CD4-positive, CD25-positive, alpha-beta regulatory T cell (primary cell): ENCODE data around the gene SCGB1D4. TPM values are rescaled to one million over a fixed set of nuclear protein-coding genes. Genes with fewer than 3 reads are reported as not detected.

Source experiments
- ATAC-seq, 2 donors: fragments of 150-1000 bp; cut with Tn5 transposase; one replicate each; pipeline ENCODE4 v1.10.0; 2021; ENCODE audit warnings: low read depth in 2 of 2, moderate number of reproducible peaks in 2 of 2, moderate library complexity in 1 of 2
- DNase-seq, 3 donors: peaks; one replicate each; pipeline versions ENCODE4 v3.0.0 to v3.0.0-alpha.2; 2012 to 2022; ENCODE audit warnings: mixed read lengths in 1 of 3
- H3K27ac ChIP-seq: one replicate; pipeline ENCODE4 v1.7.0; 2013; ENCODE audit warnings: mild to moderate bottlenecking, low read length; ENCODE audit not compliant: insufficient read depth, poor library complexity, severe bottlenecking
- H3K27me3 ChIP-seq: one replicate; pipeline ENCODE4 v1.7.0; 2013; ENCODE audit warnings: low read length; ENCODE audit not compliant: control insufficient read depth, insufficient read depth
- H3K36me3 ChIP-seq: one replicate; pipeline ENCODE4 v1.7.0; 2013; ENCODE audit warnings: mild to moderate bottlenecking, low read length, moderate library complexity; ENCODE audit not compliant: control insufficient read depth, insufficient read depth
- H3K4me1 ChIP-seq: 2 replicates; pipeline ENCODE4 v1.7.0; 2013; ENCODE audit warnings: mild to moderate bottlenecking, low read length; ENCODE audit not compliant: insufficient read depth, control insufficient read depth, poor library complexity, severe bottlenecking
- H3K4me3 ChIP-seq: one replicate; pipeline ENCODE4 v1.7.0; 2013; ENCODE audit warnings: low read depth, mild to moderate bottlenecking, low read length, moderate library complexity
- H3K9me3 ChIP-seq, 2 experiments: 1 replicate in 1 of 2; 2 replicates in 1 of 2; pipeline ENCODE4 v1.7.0; 2013; ENCODE audit warnings: low read length in 2 of 2, mild to moderate bottlenecking in 1 of 2, moderate library complexity in 1 of 2; ENCODE audit not compliant: control insufficient read depth in 2 of 2
- H3K27ac Mint-ChIP-seq, 3 donors: one replicate each; pipeline ENCODE4 v1.8.0; 2020 to 2022; ENCODE audit warnings: mild to moderate bottlenecking in 3 of 3, mixed read lengths in 3 of 3, moderate library complexity in 2 of 3
- H3K27me3 Mint-ChIP-seq: one replicate; pipeline ENCODE4 v1.8.0; 2022; ENCODE audit warnings: mild to moderate bottlenecking, mixed read lengths
- H3K36me3 Mint-ChIP-seq: one replicate; pipeline ENCODE4 v1.8.0; 2020; ENCODE audit warnings: mixed read lengths
- H3K4me1 Mint-ChIP-seq, 4 donors: one replicate each; pipeline ENCODE4 v1.8.0; 2020 to 2022; ENCODE audit warnings: mixed read lengths in 4 of 4, mild to moderate bottlenecking in 1 of 4
- H3K4me3 Mint-ChIP-seq, 4 donors: one replicate each; pipeline ENCODE4 v1.8.0; 2020 to 2022; ENCODE audit warnings: mild to moderate bottlenecking in 4 of 4, mixed read lengths in 4 of 4, moderate library complexity in 3 of 4
- H3K9me3 Mint-ChIP-seq, 7 donors: one replicate each; pipeline ENCODE4 v1.8.0; 2020 to 2022; ENCODE audit warnings: mixed read lengths in 7 of 7, mild to moderate bottlenecking in 3 of 7, moderate library complexity in 2 of 7
- polyA plus RNA-seq, 4 donors: library from polyadenylated mRNA; unstranded; fragments of 300-500 nt; fragmentation: Illumina TruSeq; gene quantifications; one replicate each; pipeline ENCODE4 v1.2.3, GENCODE V29; 2021
- total RNA-seq: library from RNA; stranded (reverse); gene quantifications from one replicate; pipeline ENCODE4 v1.2.3, GENCODE V29; 2022

SCGB1D4 gene
- total and polyA plus RNA-seq, 5 donors from 2014 or later: not detected

GRCh38 chr11:62273789-62274275, 25.0 kb downstream of the SCGB1D4 start:
- DNase-seq (no peak), ATAC-seq (no peak)
- H3K4me3 Mint-ChIP-seq: no peak overlapping the region
- H3K9me3 Mint-ChIP-seq: no peaks in the 10 kb centered on the region
- Histone ChIP-seq H3K27ac (no peak overlapping the region), H3K4me1 (no peaks in the 10 kb centered on the region), H3K36me3 (no peaks in the 10 kb centered on the region), H3K27me3 (peaks cover 1% of the 10 kb centered on the region), H3K4me3 (no peak overlapping the region), H3K9me3 (no peaks in the 10 kb centered on the region)
- H3K27ac Mint-ChIP-seq: no peak overlapping the region
- peaks cover 14% of the 10 kb centered on the region for H3K27me3 Mint-ChIP-seq
- H3K36me3 Mint-ChIP-seq: no peaks in the 10 kb centered on the region
- H3K4me1 Mint-ChIP-seq: no peaks in the 10 kb centered on the region

DNA sequence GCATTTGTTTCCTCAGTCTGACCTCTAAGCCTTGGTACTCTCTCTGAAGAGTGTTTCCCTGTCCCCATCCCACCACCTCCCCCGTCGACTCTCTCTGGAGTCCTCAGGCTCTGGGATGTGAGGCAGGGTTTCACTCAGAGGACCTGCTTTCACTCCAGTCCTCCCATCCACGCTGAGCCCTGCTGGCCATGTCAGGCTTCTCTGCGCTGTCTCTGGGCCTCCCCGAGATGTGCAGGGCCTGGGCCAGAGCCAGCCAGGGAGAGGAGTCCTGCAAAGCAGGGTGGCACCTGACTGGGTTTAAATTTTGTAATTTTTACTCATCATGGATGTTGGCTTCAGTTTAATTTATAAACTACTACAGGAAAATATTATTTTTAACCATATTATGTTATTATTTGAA, 25.6 kb downstream of the SCGB1D4 start:
- Histone ChIP-seq H3K27me3 (peaks cover 1% of the 10 kb centered on the region), H3K9me3 (no peaks in the 10 kb centered on the region), H3K36me3 (no peaks in the 10 kb centered on the region), H3K4me1 (no peaks in the 10 kb centered on the region), H3K4me3 (no peak overlapping the region), H3K27ac (no peak overlapping the region)
- Mint-ChIP-seq H3K9me3 (peaks cover 0 to 4% (median 0%) of the 10 kb centered on the region in 7 donors), H3K27ac (no peak overlapping the region), H3K4me3 (no peak overlapping the region), H3K36me3 (no peaks in the 10 kb centered on the region), H3K4me1 (no peaks in the 10 kb centered on the region), H3K27me3 (peaks cover 14% of the 10 kb centered on the region)
- no peak for ATAC-seq
- no peak for DNase-seq

DNA sequence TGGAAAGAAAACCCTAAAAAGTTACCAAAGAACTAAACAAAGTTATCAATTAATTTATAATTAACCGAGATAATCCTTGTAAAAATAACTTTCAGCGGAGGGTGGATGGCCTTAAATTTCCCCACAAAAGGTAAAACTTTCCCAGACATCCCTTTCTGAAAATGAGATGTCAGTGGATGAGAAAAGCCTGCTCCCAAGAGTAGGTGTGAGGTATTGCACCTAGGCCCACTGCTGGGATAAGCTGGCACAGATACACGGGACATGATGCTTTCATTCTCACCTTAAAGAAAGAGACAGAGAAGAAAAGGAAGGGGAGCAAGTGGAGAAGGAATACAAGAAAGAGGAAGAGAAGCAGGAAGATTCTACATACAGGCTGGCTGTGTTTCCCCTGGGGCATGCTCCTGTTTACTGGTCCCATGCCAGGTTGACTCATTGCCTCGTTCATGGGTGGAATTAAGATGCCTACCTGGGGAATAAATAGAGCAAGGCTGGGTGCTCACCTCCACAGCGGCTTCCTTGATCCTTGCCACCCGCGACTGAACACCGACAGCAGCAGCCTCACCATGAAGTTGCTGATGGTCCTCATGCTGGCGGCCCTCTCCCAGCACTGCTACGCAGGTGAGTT, 29.1 kb downstream of the SCGB1D4 start, which contains the start of gene SCGB2A2:
Gene SCGB2A2, plus strand, starts transcription at position 505 of the 625 bp plus-strand sequence. Its CDS starts 59 bp downstream, at position 564.
- H3K36me3 ChIP-seq: no peaks in the 10 kb centered on the region
- H3K27me3 Mint-ChIP-seq: peaks cover 30% of the 10 kb centered on the region
- no peaks in the 10 kb centered on the region for H3K36me3 Mint-ChIP-seq
- no peaks in the 10 kb centered on the region for H3K4me1 Mint-ChIP-seq
- H3K4me1 ChIP-seq: no peaks in the 10 kb centered on the region
- H3K9me3 ChIP-seq: no peaks in the 10 kb centered on the region
- peaks cover 1% of the 10 kb centered on the region for H3K27me3 ChIP-seq
- no peak within 1 kb of the TSS for H3K27ac Mint-ChIP-seq
- DNase-seq (no peak), ATAC-seq (no peak)
- H3K27ac ChIP-seq: no peak within 1 kb of the TSS
- H3K9me3 Mint-ChIP-seq: peaks cover 0 to 4% (median 0%) of the 10 kb centered on the region in 7 donors
- H3K4me3 Mint-ChIP-seq: no peak within 1 kb of the TSS
- H3K4me3 ChIP-seq: no peak within 1 kb of the TSS

- Mint-ChIP-seq H3K4me3 (no peak overlapping the region), H3K9me3 (peaks cover 0 to 7% (median 0%) of the 10 kb centered on the region in 7 donors), H3K36me3 (no peaks in the 10 kb centered on the region), H3K27me3 (peaks cover 36% of the 10 kb centered on the region), H3K4me1 (no peaks in the 10 kb centered on the region), H3K27ac (no peak overlapping the region)
- no peak overlapping the region for H3K4me3 ChIP-seq
- H3K36me3 ChIP-seq: no peaks in the 10 kb centered on the region
- H3K9me3 ChIP-seq: no peaks in the 10 kb centered on the region
- no peak overlapping the region for H3K27ac ChIP-seq
- DNase-seq (peak in 1 of 3 donors; percentile 12), ATAC-seq (no peak)
- no peaks in the 10 kb centered on the region for H3K4me1 ChIP-seq
- peaks cover 1% of the 10 kb centered on the region for H3K27me3 ChIP-seq
Measured at GRCh38 chr11:62267576-62267975, 31.3 kb downstream of the SCGB1D4 start.

GRCh38 chr11:62267050-62267449, 31.8 kb downstream of the SCGB1D4 start:
- no peak for ATAC-seq
- Histone ChIP-seq H3K4me3 (no peak overlapping the region), H3K27ac (no peak overlapping the region), H3K4me1 (no peaks in the 10 kb centered on the region), H3K27me3 (peaks cover 1% of the 10 kb centered on the region), H3K36me3 (no peaks in the 10 kb centered on the region), H3K9me3 (no peaks in the 10 kb centered on the region)
- Mint-ChIP-seq H3K4me3 (no peak overlapping the region), H3K27me3 (peaks cover 31% of the 10 kb centered on the region), H3K36me3 (no peaks in the 10 kb centered on the region), H3K4me1 (no peaks in the 10 kb centered on the region), H3K9me3 (peaks cover 0 to 7% (median 0%) of the 10 kb centered on the region in 7 donors), H3K27ac (no peak overlapping the region)
- DNase-seq: no peak

DNA sequence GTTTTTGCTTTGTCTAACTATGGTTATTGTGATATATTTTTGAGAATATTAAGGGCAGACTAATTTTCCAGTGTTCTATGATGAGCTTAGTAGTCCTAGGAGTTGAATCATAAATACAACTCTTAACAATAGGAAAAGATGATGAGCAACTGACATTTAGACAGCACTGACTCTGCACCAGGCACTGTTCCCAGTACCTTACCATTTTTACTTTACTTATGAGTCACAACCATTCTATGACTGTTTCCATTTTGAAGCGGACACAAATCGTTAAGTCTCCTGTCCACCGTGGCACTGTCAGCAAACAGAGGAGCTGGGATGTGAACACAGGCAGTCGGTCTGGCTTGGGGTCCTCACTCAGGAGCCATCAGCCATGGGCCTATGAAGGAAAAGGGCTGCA, 32.3 kb downstream of the SCGB1D4 start:
- no peaks in the 10 kb centered on the region for H3K36me3 Mint-ChIP-seq
- no peak overlapping the region for H3K27ac Mint-ChIP-seq
- H3K4me1 Mint-ChIP-seq: no peaks in the 10 kb centered on the region
- no peak overlapping the region for H3K4me3 Mint-ChIP-seq
- H3K27me3 Mint-ChIP-seq: peaks cover 29% of the 10 kb centered on the region
- H3K36me3 ChIP-seq: no peaks in the 10 kb centered on the region
- no peak overlapping the region for H3K4me3 ChIP-seq
- peak in 1 of 3 donors; percentile 30 for DNase-seq
- no peak overlapping the region for H3K27ac ChIP-seq
- H3K27me3 ChIP-seq: peaks cover 1% of the 10 kb centered on the region
- no peaks in the 10 kb centered on the region for H3K9me3 ChIP-seq
- no peak for ATAC-seq
- H3K4me1 ChIP-seq: no peaks in the 10 kb centered on the region
- peaks cover 0 to 7% (median 0%) of the 10 kb centered on the region in 7 donors for H3K9me3 Mint-ChIP-seq

DNA sequence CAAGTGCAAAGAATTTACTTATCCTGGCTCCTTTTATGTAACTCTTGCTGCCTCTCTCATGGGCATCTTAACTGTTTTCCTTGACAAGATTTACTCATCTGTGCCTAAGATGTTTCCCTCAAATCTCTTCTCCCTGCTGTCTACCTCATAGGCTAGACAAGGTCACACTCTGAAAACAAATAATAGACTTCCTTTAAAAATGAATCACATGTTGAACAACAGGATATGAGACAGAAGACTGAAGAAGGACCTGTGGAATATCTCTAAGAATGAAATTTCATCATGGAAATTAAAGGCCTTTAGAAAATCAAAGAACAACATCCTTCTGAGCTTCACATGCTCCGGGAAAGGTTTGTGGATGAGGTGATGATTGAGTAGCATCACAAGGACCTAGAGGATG, 34.9 kb downstream of the SCGB1D4 start:
- Histone ChIP-seq H3K9me3 (no peaks in the 10 kb centered on the region), H3K36me3 (no peaks in the 10 kb centered on the region), H3K27ac (no peak overlapping the region), H3K4me1 (no peaks in the 10 kb centered on the region), H3K27me3 (no peaks in the 10 kb centered on the region), H3K4me3 (no peak overlapping the region)
- no peak for ATAC-seq
- no peak for DNase-seq
- Mint-ChIP-seq H3K4me3 (no peak overlapping the region), H3K27me3 (peaks cover 25% of the 10 kb centered on the region), H3K4me1 (no peaks in the 10 kb centered on the region), H3K9me3 (peaks cover 0 to 7% (median 0%) of the 10 kb centered on the region in 7 donors), H3K27ac (no peak overlapping the region), H3K36me3 (no peaks in the 10 kb centered on the region)
